ENCODE data around the gene WDR5B.

Gene WDR5B

DNA sequence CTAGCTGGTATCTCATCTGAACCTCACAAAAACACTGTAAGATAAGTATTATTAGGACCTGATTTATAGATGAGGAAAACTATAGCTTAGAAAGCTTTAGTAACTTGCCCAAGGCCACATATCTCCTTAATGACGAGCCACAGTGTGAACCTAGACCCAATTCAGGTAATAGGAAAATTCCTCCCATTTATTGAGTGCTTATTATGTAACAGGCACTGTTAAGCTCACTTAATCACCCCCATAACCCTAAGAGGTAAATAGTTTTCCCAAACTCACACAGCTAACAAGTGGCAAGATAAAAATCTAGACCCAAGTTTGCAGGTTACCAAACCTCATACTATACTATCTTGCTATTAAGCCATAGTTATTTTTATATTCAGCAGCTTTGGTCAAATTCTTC lies 7.9 kb downstream of the WDR5B start:
- no peak for DNase-seq

DNA sequence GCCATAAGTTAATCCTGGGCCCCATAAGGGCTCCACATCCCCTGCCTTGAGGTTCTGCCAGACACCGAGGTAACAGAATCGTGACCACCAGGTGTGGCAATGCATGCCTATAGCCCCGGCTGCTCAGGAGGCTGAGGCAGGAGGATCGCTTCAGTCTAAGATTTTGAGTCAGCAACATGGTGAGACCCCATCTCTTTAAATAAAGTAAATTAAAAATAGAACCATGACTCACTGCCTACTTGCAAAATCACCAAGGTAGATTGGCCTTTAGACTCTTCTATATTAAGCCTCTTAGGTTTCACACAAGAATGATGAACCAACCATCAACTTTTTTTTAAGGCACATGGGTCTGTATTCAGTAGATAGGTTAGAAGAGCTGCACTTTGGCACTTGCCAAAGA lies 9.7 kb downstream of the WDR5B start:
- no peak for DNase-seq

DNA sequence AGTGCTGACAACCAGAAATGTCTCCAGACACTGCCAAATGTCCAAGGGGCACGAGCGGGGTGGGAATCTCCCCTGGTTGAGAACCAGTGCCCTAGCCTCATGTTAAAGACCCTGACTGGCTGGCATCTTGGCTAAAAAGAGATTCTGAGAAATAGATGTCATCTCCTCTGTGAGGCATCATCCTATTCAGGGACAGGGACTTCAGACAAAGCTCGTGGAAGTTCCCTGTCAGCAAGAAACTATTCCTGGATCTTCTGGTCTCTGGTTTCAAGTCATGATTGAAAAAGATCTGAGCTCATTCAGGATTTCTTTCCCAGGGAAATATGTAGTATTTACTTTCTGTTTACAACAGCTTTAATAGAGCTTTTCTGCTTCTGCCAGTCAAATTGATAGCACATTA lies 10.8 kb downstream of the WDR5B start:
- no peak for DNase-seq

DNA sequence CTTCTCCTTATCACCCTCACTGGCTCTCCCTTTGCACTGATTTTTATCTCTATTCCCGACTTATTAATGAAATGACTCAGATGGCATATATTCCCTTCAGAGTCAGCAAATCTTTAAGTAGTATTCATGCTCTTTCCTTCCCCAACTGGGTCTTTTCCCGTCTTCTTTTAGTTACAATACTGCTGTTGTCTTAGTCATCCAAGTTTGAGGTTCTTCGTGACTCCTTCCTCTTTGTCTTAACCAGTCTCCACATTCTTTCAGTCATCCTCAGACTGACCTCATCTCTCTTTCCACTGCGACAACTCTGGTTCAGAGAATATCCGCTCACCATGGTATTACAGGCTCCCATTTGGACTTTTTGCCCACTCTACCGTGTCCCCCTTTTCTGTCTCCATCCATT lies 12.4 kb downstream of the WDR5B start:
- no peak for DNase-seq

DNA sequence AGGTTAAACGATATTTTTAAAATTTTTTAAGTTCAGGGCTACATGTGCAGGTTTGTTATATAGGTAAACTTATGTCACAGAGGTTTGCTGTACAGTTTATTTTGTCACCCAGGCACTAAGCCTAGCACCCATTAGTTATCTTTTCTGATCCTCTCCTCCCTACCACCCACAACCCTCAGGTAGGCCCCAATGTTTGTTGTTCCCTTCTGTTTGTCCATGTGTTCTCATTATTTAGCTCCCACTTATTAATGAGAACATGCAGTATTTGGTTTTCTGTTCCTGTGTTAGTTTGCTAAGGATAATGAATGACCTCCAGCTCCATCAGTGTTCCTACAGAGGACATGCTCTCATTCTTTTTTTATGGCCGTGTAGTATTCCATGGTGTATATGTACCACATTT lies 16.9 kb downstream of the WDR5B start:
- no peak for DNase-seq

DNA sequence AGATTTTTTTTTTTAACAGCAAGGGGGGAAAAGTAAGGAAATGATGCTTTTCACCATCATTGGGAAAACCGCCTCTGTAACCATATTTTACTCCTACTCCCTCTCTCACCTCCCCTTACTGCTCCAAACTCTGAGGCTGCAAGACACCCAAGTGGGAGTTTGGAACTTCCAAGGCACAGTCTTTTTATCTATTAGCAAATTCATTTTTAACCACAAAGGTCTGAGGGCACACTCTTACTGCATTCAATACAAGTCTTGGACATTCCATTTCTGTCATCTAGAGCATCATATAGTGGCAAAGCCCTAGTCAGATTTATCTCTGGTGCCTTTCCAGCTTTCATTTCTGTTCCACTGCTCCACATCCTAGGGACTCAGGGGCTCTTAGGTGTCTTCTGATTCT lies 18.7 kb downstream of the WDR5B start:
- DNase-seq: no peak

DNA sequence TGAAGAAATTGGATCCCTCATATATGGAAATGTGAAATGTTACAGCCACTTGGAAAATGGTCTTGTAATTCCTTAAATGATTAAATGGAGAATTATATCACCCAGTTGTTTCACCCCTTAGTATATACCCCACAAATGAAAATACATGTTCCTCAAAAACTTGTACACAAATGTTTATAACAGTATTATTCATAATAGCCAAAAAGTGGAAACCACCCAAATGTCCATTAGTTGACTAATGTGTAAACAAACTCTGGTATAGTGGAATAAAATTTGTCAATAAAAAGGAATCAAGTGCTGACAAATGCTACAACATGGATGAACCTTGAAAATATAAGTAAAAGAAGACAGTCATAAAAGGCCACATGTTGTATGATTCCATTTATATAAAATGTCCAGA lies 19.4 kb downstream of the WDR5B start:
- no peak for DNase-seq

DNA sequence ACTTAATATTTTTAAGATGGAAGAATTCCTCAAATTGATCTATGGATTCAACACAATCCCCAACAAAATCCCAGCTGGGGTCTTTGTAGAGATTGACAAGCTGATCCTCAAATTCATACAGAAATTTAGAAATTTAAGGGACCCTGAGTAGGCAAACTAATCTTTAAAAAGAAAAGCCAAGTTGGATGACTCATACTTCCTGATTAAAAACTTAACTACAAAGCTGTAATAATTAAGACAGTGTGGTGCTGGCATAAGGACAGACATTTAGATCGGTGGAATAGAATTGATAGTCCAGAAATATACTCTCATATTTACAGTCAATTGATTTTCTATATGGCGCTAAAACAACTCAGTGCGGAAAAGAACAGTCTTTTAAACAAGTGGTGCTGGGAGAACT lies 20.3 kb downstream of the WDR5B start:
- no peak for DNase-seq

DNA sequence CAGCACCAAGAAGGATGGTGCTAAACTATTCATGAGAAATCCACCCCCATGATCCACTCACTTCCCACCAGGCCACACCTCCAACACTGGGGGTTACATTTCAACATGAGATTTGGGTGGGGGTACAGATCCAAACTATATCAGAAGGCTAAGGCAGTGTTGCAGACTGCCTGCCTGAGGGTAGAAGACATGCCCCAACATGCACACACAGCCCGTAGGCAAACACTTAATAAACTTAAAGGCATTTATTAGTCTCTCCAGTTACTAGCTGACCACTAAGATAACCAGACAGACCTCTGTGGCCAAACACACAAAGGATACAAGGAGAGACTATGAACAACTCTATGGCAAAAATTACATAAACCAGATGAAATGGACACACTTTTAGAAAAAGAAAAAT lies 21.7 kb downstream of the WDR5B start:
- no peak for DNase-seq

DNA sequence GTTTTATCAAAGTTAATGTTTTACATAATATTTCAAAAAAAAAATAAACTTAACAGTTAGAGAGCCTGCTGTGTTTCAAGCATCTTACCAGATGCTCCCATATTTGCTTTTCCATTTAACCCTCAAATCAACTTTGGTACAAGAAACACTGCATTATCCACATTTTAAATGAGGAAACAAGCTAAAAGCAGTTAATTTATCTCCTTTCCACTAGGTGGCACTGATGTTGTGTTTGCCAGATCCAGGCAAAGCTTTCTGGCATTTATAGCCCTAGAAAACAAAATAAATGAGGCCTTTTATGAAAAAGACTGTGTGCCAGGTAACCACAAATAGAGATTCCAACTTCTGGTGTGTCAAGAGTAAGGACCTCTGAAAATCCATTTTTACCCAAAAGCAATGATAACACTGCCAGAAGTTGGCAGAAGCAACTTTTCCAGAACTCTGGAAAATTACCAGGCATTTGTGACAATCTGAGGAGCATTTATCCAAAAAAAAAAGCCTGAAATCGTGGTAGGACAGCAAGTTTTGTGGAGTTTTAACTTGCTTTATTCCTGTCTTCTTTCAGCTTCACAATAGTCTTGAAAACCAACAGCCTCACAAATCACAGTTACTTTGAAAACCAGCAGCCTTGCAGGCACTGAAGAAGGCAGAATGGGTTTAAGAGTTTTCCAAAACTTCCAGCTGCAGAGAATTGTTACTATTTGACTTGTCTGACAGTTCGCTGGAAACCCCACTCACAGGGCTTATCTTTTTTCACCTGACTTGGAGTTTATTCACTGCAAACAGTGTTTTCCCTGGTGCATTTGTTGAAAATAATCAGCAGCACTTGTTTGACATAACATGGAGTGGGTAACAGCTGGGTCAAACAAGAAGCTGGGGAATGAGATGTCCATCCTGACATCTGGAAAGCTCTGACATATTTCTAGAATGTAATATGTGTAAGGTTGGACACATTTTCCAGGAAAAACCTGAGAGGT lies 22.7 kb downstream of the WDR5B start:
- peak; percentile 20 for DNase-seq

DNA sequence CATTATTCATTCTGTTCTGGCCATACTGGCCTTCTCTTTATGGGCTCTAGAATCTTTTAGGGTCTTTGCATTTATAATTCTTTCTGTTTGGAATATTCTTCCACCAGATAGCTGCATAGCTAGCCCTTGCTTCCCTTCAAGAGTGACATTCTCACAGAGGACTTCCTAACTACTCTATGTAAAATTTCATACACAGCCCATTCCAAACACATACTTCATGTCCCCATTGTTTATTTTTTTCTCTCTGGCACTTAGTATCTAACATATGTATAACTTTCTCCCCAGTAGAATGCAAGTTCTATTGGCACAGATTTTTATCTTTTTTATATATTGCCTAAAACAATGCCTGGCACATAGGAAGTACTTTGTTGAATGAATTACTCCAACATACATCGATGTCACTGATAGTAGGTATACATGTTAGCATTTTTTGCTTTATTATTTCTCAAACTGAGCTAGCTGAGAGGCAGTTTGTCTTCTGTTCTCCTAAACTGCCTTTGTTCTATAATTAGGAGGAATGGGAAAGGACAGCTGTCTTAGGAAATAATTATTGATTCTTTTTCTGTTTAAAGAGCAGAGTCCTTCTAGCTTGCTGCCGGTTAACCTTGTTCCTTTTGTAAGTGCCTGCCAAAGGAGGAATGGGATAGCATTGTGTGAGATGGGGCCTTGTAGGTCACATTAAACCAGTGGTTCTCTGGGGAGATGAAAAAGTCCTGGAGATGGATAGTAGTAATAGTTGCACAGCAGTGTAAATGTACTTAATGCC lies 24.0 kb downstream of the WDR5B start:
- no peak for DNase-seq

DNA sequence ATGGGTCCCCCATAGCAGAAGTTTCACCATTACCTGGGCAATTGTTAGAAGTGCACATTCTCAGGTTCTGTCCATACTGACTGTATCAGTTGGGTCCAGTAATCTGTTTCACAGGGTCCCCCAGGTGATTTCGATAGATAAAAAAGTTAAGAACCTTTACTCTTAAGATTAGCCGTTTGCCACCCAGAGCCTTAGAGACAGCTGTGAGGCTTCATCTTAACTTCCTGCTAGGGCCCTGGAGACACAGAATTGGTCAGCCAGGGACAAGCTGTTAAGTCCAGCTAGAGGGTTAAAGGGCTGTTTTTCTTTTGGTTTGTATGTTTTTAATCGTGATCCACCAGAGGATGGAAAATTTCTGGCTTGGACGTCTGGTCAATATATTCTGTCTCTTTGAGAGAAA lies 25.2 kb downstream of the WDR5B start:
- DNase-seq: no peak

DNA sequence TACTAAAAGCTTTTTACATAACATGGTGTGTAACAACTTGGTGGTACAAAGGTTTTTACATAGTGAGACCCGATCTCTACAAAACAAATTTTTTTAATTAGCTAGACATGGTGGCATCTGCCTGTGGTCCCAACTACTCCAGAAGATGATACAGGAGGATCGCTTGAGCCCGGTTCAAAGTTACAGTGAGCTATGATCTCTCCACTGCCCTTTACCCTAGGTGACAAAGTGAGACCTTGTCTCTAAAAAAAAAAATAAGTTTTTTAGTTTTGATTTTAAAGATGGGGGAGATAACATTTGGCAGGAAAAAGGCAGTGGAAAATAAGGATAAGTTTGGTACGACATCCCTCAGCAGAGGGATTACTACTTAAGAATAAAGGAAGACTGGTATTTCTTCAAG lies 26.0 kb downstream of the WDR5B start:
- DNase-seq: no peak

DNA sequence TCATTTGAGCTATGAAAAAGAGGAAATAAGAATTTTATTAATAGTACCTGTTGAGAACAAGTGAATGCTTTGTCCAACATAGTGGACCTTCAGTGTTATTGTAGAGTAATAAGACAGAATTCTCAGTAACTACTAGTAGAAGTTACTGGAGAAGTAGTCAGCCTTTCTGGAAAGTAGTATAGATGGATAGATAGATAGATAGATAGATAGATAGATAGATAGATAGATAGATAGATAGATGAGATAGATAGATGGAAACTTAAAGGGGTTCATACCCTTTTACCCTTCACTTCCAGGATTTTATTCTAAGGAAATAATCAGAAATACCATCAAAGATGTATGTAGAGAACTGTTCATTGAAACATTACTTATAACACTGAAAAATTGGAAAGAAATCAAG lies 26.7 kb downstream of the WDR5B start:
- DNase-seq: no peak

DNA sequence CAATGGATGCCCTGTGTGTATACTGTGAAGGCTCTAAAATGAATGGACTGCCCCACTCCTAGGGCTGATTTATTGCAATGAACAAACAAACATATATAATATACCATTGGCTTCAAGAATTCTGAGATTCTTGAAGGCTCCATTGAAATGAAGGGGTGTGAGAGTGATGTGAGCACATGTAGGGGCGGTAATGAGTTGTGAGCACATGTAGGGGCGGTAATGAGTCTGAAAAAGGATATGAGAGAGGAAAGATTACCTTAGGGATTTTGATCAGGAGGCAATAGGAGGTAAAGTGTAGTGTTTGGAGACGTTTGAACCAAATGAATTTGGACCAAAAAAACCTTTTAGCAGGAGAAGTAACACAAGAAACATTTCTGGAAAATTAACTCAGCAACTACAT lies 28.2 kb downstream of the WDR5B start:
- no peak for DNase-seq

DNA sequence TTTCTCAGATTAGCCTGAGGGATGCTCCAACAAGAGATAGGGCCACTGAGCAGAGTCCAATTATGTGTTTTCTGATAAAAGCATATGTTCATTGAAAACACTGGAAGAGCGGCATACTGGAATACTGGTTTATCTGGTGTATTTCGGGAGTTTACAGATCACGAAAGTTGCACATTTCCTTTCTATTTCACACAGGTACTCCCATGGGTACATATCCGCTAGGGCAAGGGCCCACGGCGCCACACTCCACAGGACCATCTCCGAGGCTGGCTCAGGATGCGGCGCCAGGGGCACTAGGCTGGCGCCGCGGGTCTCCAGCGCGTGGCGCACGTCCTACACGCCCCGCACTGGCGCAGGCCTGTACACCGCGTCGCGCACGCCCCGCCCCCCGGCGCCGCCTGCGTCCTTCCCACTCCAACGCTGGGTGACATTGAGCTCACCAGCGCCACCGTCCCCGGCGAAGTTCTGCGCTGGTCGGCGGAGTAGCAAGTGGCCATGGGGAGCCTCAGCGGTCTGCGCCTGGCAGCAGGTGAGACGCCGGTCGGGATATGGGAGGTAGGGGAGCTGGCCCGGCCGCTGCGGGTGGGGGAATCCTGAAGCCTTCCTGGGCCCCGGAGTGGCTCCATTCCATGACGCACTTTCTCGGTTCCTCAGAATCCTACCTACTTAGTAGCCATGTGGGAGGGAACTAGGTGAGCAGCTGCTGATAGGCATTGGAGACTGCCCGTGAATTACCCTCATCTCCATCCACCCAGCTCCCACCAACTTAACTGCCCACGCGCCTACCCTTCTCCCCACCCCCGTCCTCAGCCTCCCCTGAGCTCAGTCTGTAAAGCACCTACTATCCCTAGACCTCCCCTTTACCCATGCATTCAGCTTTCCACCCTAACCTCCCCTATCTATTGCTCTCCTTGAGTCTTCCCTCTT lies 31.8 kb downstream of the WDR5B start, which contains the start of gene FAM162A:
FAM162A (plus strand) TSS at position 412 of the 927 bp plus-strand sequence; CDS start at position 496, 84 bp downstream.
- DNase-seq: peak; percentile 87

DNA sequence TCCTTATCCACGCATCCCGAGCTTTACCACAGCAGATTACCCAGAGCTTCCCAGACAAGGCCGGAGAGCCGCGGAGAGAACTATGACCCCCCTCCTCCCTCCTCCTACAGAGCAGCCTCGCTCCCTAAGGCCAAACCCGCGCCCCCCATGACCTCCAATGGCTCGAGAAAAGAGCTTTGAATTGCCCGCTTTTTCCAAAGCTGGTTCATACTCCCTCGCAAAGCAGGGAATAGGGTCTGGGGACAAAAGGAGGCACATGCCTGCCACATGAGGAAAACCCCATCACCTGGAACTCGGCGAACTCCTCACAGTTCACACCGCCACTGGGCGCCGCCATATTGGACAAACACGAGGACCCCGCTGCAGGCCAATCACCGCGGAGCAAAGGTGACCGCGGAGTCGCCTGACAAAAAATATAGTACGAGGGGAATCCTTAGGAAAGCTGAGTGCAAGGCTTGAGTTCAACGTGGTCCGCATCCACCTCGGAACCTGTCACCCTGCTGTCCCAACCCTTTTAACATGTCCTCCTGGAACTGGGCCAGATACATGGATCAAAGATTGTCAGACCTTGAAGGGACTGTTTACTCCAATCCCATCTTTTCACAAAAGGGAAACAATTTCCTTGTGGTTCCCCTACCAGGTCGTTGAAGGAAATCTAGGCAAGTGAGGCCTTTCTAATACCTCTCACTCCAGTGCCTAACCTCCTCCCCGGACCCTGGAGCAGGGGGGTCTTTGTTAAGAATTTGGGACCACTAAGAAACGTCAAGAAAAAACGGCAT lies 32.8 kb downstream of the WDR5B start, which contains the start of gene MIX23:
MIX23 (minus strand) TSS at position 344 of the 779 bp plus-strand sequence; CDS start at position 337, 7 bp downstream.
- DNase-seq: peak; percentile 80

DNA sequence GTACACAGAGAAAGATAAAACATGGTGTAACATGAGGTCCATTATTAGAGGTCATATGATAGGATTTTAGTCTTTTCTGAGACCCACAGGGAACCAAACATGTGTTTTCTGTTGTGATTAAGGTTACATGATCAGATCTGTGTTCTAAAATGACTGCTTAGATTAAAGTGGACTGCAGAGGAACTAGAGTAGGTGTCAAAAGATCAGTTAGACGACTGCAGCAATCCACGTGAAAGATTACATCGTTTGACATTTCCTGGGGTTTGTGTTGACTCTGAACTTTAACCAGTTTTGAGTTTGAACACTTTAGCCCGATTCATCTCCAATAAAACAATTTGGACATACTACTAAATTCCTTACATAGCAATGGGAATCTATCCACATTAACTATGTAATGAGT lies 37.9 kb downstream of the WDR5B start:
- DNase-seq: no peak

DNA sequence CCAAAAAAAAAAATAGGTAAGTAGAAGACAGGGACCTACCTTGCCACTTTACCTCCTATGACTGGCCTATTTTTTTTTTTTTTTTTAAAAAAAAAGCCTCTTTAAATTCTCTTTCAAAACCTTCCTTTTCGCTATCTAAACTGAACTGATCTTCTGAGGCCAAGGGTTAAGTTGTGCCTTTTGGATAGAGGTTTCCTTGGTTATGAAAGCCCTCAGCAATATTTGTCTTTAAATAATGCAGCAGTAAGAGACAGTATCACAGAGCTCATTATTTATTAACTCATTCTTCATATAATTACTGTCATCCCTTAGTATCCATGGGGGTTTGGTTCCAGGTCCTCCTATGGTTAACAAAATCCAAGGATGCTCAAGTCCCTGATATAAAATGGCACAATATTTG lies 41.8 kb downstream of the WDR5B start:
- DNase-seq: no peak

DNA sequence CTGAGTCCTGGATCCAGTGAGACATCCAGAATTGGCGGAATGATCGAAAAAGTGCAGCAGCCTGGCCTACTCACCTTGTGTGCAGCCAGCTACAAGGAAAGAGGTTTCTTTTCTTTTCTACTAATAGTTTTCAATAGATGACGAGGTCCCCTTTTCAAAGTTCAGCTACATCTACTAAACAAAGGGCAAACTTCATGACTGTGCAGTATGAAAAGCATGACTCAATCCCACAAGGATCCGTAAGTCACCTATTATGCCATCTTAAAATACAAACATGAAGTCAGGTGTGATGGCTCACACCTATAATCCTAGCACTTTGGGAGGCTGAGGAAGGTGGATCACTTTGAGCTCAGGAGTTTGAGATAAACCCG lies 49.5 kb downstream of the WDR5B start:
- no peak for DNase-seq

DNA sequence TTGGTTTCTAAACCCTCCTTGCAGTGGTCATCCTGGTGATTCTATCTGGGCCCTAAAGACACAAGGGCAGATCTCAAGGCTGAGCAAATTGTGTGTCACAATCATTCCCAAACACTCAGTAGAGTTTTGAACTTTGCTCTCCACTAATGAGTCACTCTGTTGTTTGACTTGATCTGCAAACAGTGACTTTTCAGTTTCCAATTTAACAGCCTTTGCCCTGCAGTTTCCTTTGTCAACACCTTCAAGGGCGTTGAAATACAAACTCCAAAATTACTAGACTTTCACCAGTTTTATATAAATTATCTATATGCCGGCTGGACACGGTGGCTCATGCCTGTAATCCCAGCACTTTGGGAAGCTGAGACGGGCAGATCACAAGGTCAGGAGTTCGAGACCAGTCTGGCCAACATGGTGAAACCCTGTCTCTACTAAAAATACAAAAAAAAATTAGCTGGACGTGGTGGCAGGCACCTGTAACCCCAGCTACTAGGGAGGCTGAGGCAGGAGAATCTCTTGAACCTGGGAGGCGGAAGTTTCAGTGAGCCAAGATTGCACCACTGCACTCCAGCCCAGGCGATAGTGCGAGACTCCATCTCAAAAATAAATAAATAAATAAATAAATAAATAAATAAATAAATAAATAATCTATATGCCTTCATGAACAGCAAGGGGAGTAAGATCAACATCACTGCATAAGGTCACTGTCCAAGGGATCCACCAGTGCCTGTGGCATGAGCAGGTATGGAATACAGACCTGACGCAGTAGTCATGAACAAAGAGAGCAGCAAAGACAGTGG lies 50.1 kb downstream of the WDR5B start:
- peak; percentile 15 for DNase-seq
